Measurements from ENCODE around the gene EWSR1.
"Not testable (repeated sequence)": the region's sequence is repeated elsewhere in the genome, so short reads cannot be mapped to it uniquely, and the experiment has no call there.

Gene EWSR1

GRCh38 chr22:29231971-29232959, 35.8 kb upstream of the EWSR1 start:
- H3K9me3 ChIP-seq (ENCODE audit: insufficient read depth, low read depth, low read length), result no peaks in the 10 kb centered on the region
- H3K4me3 ChIP-seq (ENCODE audit: low read length), result no peak overlapping the region
- H3K9ac ChIP-seq (ENCODE audit: low read depth, low read length), result no peak overlapping the region

GRCh38 chr22:29233277-29233877, 34.7 kb upstream of the EWSR1 start:
- Histone ChIP-seq H3K36me3 (ENCODE audit: insufficient read depth, low read depth, low read length) (no peaks in the 10 kb centered on the region), H3K27ac (ENCODE audit: low read length) (no peak overlapping the region), H3K27me3 (ENCODE audit: insufficient read depth, low read length) (no peaks in the 10 kb centered on the region), H3K9me3 (ENCODE audit: insufficient read depth, low read depth, low read length) (no peaks in the 10 kb centered on the region), H3K9ac (ENCODE audit: low read depth, low read length) (no peak overlapping the region), H3K4me1 (ENCODE audit: insufficient read depth, low read length) (no peaks in the 10 kb centered on the region), H3K4me3 (ENCODE audit: low read length) (no peak overlapping the region)

More at GRCh38 chr22:29231971-29232959, 35.8 kb upstream of the EWSR1 start:
- Histone ChIP-seq H3K27me3 (ENCODE audit: insufficient read depth, low read length) (no peaks in the 10 kb centered on the region), H3K36me3 (ENCODE audit: insufficient read depth, low read depth, low read length) (no peaks in the 10 kb centered on the region), H3K27ac (ENCODE audit: low read length) (no peak overlapping the region), H3K4me1 (ENCODE audit: insufficient read depth, low read length) (no peaks in the 10 kb centered on the region)

- not testable (repeated sequence) for H3K4me3 ChIP-seq (ENCODE audit: low read length); H3K9me3 ChIP-seq (ENCODE audit: insufficient read depth, low read depth, low read length); H3K36me3 ChIP-seq (ENCODE audit: insufficient read depth, low read depth, low read length); H3K4me1 ChIP-seq (ENCODE audit: insufficient read depth, low read length); H3K9ac ChIP-seq (ENCODE audit: low read depth, low read length); H3K27me3 ChIP-seq (ENCODE audit: insufficient read depth, low read length); H3K27ac ChIP-seq (ENCODE audit: low read length)
Measured at GRCh38 chr22:29240481-29240880, 27.6 kb upstream of the EWSR1 start.

- no peaks in the 10 kb centered on the region for H3K36me3 ChIP-seq (ENCODE audit: insufficient read depth, low read depth, low read length)
- no peaks in the 10 kb centered on the region for H3K9me3 ChIP-seq (ENCODE audit: insufficient read depth, low read depth, low read length)
- no peak overlapping the region for H3K9ac ChIP-seq (ENCODE audit: low read depth, low read length)
- no peaks in the 10 kb centered on the region for H3K4me1 ChIP-seq (ENCODE audit: insufficient read depth, low read length)
- H3K4me3 ChIP-seq (ENCODE audit: low read length), result no peak overlapping the region
- no peaks in the 10 kb centered on the region for H3K27me3 ChIP-seq (ENCODE audit: insufficient read depth, low read length)
- H3K27ac ChIP-seq (ENCODE audit: low read length), result no peak overlapping the region
Measured at GRCh38 chr22:29243874-29244446, 24.1 kb upstream of the EWSR1 start.

- no peaks in the 10 kb centered on the region for H3K9me3 ChIP-seq (ENCODE audit: insufficient read depth, low read depth, low read length)
- no peak overlapping the region for H3K4me3 ChIP-seq (ENCODE audit: low read length)
- H3K27ac ChIP-seq (ENCODE audit: low read length), result no peak overlapping the region
- no peaks in the 10 kb centered on the region for H3K4me1 ChIP-seq (ENCODE audit: insufficient read depth, low read length)
- no peaks in the 10 kb centered on the region for H3K36me3 ChIP-seq (ENCODE audit: insufficient read depth, low read depth, low read length)
- H3K27me3 ChIP-seq (ENCODE audit: insufficient read depth, low read length), result no peaks in the 10 kb centered on the region
- H3K9ac ChIP-seq (ENCODE audit: low read depth, low read length), result no peak overlapping the region
Measured at GRCh38 chr22:29244785-29245625, 23.1 kb upstream of the EWSR1 start.

- Histone ChIP-seq H3K27me3 (ENCODE audit: insufficient read depth, low read length) (no peaks in the 10 kb centered on the region), H3K4me3 (ENCODE audit: low read length) (no peak overlapping the region), H3K4me1 (ENCODE audit: insufficient read depth, low read length) (no peaks in the 10 kb centered on the region), H3K36me3 (ENCODE audit: insufficient read depth, low read depth, low read length) (no peaks in the 10 kb centered on the region), H3K9ac (ENCODE audit: low read depth, low read length) (no peak overlapping the region), H3K27ac (ENCODE audit: low read length) (no peak overlapping the region), H3K9me3 (ENCODE audit: insufficient read depth, low read depth, low read length) (no peaks in the 10 kb centered on the region)
Measured at GRCh38 chr22:29245626-29246385, 22.3 kb upstream of the EWSR1 start.

GRCh38 chr22:29247891-29248290, 20.2 kb upstream of the EWSR1 start:
- not testable (repeated sequence) for H3K4me3 ChIP-seq (ENCODE audit: low read length); H3K36me3 ChIP-seq (ENCODE audit: insufficient read depth, low read depth, low read length); H3K27me3 ChIP-seq (ENCODE audit: insufficient read depth, low read length); H3K4me1 ChIP-seq (ENCODE audit: insufficient read depth, low read length); H3K9me3 ChIP-seq (ENCODE audit: insufficient read depth, low read depth, low read length); H3K27ac ChIP-seq (ENCODE audit: low read length); H3K9ac ChIP-seq (ENCODE audit: low read depth, low read length)

- Histone ChIP-seq H3K4me3 (ENCODE audit: low read length) (no peak overlapping the region), H3K9me3 (ENCODE audit: insufficient read depth, low read depth, low read length) (no peaks in the 10 kb centered on the region)
Measured at GRCh38 chr22:29251265-29251664, 16.8 kb upstream of the EWSR1 start.

GRCh38 chr22:29251981-29252911, 15.8 kb upstream of the EWSR1 start:
- Histone ChIP-seq H3K27me3 (ENCODE audit: insufficient read depth, low read length) (no peaks in the 10 kb centered on the region), H3K9me3 (ENCODE audit: insufficient read depth, low read depth, low read length) (no peaks in the 10 kb centered on the region), H3K4me1 (ENCODE audit: insufficient read depth, low read length) (no peaks in the 10 kb centered on the region), H3K4me3 (ENCODE audit: low read length) (no peak overlapping the region), H3K36me3 (ENCODE audit: insufficient read depth, low read depth, low read length) (no peaks in the 10 kb centered on the region), H3K9ac (ENCODE audit: low read depth, low read length) (no peak overlapping the region), H3K27ac (ENCODE audit: low read length) (no peak overlapping the region)

More at GRCh38 chr22:29251265-29251664, 16.8 kb upstream of the EWSR1 start:
- no peaks in the 10 kb centered on the region for H3K36me3 ChIP-seq (ENCODE audit: insufficient read depth, low read depth, low read length)
- H3K4me1 ChIP-seq (ENCODE audit: insufficient read depth, low read length), result no peaks in the 10 kb centered on the region
- no peak overlapping the region for H3K27ac ChIP-seq (ENCODE audit: low read length)
- no peaks in the 10 kb centered on the region for H3K27me3 ChIP-seq (ENCODE audit: insufficient read depth, low read length)
- H3K9ac ChIP-seq (ENCODE audit: low read depth, low read length), result no peak overlapping the region

GRCh38 chr22:29253561-29254285, 14.3 kb upstream of the EWSR1 start:
- Histone ChIP-seq H3K36me3 (ENCODE audit: insufficient read depth, low read depth, low read length) (no peaks in the 10 kb centered on the region), H3K27ac (ENCODE audit: low read length) (no peak overlapping the region), H3K9ac (ENCODE audit: low read depth, low read length) (no peak overlapping the region), H3K4me1 (ENCODE audit: insufficient read depth, low read length) (no peaks in the 10 kb centered on the region), H3K4me3 (ENCODE audit: low read length) (no peak overlapping the region), H3K27me3 (ENCODE audit: insufficient read depth, low read length) (no peaks in the 10 kb centered on the region), H3K9me3 (ENCODE audit: insufficient read depth, low read depth, low read length) (no peaks in the 10 kb centered on the region)

Measured in iPS-20b (cell line).